ENCODE data around the gene GPR180.
"Not testable (repeated sequence)": the region's sequence is repeated elsewhere in the genome, so short reads cannot be mapped to it uniquely, and the experiment has no call there.

The GPR180 gene

DNA sequence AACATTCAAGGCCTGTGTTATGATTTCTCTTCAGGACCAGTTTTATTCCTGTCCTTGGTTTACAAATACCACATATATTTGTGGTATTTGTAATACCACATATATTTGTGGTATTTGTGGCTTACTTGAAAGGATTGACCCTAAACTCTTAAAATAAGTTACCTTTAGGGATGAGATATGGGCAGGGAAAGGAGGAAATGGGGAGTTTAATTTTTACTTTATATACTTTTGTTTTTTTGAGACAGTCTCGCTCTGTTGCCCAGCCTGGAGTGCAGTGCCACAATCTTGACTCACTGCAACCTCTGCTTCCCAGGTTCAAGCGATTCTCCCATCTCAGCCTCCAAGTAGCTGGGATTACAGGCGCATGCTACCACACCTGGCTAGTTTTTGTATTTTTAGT is 3.4 kb upstream of the GPR180 start:
- DNase-seq = no peak

DNA sequence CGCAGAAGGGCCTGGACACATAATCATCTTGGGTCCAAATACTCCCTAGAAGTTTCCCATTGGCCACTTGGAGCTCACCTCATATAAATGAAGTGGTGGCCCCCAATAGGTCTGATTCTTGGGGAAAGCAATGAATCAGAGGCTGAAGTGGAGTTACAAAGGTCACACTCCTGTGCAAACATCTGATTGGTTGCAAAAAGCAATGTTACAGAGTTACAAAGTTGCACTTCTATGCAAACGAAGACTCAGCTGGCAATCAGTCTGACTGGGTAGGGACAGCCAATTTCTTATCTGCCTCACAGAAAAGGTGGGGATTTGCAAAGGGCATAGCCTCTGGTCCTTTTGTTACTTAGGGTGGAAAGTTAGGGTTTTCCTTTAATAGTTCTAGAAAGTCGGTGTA is 1.8 kb upstream of the GPR180 start:
- no peak for DNase-seq

DNA sequence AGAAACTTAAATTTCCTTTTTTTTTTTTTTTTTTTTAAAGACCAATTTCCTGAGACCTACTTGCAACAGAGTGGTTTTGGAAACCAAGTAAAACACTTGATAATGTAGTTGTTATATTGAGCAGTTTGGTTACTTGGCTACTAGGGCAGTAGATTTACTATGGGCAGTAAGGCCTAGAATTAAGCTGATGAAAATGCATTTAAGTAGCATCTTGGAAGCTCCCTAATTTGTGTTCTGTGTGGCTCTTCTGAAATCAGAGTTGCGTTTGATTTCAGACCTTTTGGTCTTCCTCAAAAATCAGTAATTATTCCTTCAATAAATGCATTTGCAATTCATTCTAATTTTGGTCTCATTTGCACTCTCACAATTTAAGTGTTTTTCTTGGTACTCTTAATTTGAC is 810 bp downstream of the GPR180 start:
- no peak for DNase-seq

DNA sequence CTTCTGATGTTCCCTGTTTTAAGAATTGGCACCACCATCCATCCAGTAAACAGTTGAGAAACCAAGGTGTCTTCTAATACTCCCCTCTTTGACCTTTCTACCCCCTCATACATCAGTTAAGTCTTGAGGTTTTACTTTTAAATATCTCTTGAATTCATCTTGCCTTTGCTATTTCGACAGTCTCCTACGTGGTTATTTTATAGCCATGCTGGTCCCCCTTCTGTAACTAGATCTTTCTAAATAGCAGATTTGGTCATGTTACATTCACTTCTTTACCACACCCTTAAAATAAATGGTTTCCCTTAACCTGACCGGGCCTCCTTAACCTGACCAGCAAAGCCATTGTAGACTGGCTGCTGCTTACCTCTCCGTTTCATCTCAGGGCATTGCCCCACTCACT is 5.4 kb downstream of the GPR180 start:
- no peak for DNase-seq

DNA sequence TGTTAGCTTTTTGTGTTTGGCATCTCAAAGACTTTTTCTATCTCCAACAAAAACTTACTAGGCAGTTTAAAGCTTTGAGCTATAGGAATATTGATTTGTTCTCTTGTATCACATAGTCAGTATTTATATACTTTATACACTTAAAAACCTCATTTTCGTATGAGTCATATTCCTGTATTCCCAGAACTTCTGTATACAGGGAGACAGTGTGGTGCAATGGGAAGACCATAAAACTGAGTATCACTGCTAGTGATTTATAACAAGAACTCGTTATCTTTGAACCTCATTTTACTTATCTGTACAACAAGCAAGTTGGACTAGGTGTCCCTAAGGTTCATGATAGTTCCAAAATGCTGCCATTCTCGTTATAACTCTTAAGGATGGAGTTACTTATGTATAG is 6.3 kb downstream of the GPR180 start:
- DNase-seq = no peak

DNA sequence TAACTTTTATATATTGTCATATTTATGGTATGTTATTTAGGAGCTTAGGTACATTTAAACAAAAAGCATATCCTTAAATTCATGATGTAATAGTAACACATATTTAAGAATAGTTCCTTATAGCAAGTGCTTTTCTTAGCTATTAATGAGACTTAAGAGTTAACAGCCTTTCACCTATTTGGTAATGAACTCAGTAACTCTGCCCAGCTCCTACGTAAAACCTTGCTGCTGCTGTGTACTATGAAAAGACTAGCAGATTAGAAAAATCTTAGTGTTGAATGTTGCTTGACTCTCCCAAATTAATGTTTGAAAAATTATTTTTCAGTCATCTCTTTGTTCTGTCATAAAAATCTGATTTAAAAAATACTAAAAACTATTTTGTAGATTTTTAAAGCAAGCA is 6.9 kb downstream of the GPR180 start:
- DNase-seq = no peak

DNA sequence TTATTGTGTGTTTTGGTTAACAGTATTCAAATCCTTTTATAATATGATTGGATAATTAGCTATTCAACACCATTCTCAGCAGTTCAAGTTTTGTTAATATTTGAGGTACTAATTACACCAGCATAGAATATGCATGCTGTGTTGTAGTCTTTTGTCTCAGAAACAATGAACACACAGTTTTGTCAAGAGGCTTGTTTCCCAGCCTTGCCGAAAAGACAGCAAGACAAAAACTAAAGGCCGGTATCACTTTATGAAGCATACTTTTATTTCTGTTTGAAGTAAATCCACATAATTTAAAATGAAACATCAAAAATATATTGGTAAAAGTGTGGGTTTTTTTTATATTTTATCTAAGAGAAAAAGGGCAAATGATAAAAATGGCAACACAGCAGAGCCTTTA is 7.5 kb downstream of the GPR180 start:
- DNase-seq = peak; percentile 42

DNA sequence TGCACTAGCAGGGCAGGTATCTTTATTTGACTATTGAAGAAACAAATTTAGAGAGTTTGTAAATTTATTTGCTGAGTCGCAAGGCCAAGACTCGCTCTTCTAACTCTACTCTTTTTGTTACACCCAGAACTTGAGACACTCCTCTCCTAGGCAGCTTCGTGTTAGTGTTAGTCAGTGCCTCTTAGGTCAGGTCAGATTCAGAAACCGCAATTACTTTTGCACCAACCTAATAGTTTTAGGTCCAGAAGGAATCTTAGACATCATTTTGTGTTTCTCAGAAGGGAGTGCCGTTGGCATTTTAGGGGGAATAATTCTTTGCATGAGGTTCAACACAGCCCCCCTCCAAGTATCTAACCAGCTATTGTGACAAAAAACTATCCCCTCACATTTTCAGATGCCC is 8.8 kb downstream of the GPR180 start:
- DNase-seq = no peak

DNA sequence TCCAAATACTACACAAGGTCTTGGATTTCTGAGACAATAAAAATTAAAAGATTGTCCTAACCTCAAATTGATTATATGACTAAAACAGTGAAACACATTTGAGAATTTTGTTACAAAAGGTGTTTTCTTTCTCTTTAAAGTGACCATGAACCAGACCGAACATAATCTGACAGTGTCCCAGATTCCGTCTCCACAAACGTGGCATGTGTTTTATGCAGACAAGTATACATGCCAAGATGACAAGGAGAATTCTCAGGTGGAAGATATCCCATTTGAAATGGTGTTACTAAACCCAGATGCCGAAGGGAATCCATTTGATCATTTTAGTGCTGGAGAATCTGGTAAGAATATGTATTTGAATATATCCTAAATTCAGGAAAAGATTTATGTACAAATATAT is 10.4 kb downstream of the GPR180 start:
- DNase-seq = no peak

DNA sequence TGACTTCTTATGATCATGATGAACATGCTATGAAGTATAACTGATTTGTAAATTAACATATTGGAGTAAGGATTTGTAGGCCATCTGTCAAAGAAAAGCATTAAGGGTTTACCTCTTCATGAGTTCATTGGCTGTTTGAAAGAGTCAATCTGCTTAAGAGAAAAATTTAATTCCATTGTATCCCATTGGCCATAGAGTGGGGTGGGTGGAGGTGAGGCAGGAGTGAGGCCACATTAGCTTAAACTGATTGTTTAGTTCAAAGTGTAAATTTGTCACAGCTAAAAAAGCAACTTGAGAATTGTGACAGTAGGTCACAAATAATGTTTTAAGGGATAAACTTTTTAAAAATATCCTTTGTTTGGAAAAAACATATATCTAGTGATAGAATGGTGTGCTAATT is 11.4 kb downstream of the GPR180 start:
- DNase-seq = no peak

DNA sequence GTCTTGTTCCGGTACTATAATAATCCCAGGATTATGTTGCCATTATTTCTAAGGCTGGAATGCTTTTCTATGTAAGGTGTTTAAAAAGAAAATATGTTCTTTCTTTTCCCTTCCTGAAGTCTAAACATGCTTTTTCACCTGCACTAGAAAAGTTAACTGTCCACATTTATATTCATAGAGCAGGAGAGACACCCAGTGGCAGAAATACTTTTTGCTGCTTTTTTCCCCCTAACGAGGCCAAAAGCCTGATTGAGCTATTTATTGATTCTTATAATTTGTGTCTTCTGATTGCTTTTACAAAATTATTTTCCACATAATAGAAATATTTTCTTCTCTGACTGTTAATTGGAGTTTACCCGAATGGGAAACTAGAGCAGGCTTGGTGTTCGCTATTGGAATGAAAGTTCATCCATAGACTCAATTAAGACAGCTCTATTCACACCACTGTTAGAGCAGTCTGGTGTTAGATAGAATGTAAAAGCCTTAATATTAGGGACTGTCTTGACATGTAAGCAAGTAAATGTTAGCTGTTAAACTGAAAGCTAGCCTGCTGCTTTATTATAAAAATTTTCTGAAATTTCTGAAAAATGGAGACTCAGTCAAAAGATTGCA is 15.8 kb downstream of the GPR180 start:
- DNase-seq = peak; percentile 10

DNA sequence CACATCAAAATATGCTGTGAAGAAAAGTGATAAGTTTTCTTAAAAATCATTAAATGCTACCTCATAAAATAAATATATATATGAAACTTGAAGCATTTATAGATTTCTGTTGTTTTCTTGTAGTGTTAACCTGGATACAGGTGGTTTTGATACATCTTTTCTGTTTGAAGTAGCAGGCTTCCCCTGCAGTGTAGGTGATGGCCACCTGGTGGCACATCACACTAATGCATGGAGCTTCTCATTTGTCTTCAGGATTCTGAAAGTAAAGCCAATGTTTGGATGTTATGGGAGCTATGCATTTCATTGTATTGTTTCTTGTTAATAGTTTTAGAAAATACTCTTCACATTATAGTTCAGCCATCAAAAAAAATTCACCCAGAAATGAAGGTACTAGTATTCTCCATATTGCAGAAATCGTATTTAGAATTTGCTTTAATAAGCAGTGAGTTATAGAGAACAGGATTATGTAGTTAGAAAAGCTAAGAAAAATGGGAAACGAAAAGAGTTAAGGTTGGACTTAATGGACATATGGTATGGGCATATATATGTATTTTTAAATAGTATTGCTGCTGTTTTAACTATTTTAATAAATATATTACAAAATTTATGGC is 18.7 kb downstream of the GPR180 start:
- DNase-seq = peak; percentile 52

DNA sequence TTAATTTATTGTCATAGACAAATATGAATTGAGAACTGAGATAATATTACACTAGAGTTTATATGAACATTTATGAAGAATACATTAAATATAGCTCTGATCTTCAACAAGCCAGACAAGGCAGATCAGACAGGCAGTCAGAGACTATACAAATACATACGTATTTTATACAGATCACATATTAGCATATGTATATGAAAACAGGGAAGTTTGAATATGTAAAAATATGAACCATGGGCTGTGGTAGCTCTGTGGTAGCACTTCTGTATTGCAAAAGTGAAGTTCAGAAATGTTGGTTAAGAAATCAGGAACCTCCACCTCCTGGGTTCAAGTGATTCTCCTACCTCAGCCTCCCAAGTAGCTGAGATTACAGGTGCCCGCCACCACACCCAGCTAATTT is 20.7 kb downstream of the GPR180 start:
- DNase-seq = no peak

DNA sequence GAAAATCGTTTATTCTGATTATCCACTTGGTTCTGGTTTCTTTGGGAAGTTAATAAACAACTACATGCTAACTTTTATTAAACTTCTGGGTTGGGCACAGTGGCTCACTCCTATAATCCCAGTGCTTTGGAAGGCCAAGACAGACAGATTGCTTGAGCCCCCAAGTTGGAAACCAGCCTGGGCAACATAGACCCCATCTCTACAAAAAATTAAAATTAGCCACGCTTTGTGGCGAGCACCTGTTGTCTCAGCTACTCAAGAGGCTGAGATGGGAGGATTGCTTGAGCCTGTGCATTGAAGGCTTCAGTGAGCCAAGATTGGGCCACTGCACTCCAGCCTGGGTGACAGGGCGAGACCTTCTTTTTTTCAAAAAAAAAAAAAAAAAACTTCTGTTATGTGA is 21.7 kb downstream of the GPR180 start:
- DNase-seq = no peak

DNA sequence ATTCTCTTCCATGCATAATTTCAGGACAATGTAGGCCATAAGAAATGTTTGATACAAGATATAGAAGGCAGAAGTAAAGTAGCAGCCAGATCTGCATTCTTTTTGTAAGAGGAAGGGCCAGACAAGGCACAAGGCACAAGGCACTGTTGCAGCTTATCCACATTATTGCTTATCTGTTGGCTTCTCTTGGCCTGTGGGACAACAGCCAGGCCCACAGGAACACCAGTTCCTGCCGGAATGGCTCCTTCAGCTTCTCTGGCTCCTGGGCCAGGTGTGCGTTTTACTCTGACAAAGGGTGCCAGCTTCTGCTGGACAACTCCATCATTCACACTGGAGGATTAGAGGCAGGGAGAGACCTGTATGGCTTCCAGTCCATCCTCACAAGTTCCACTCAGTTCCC is 29.2 kb downstream of the GPR180 start:
- DNase-seq = no peak

DNA sequence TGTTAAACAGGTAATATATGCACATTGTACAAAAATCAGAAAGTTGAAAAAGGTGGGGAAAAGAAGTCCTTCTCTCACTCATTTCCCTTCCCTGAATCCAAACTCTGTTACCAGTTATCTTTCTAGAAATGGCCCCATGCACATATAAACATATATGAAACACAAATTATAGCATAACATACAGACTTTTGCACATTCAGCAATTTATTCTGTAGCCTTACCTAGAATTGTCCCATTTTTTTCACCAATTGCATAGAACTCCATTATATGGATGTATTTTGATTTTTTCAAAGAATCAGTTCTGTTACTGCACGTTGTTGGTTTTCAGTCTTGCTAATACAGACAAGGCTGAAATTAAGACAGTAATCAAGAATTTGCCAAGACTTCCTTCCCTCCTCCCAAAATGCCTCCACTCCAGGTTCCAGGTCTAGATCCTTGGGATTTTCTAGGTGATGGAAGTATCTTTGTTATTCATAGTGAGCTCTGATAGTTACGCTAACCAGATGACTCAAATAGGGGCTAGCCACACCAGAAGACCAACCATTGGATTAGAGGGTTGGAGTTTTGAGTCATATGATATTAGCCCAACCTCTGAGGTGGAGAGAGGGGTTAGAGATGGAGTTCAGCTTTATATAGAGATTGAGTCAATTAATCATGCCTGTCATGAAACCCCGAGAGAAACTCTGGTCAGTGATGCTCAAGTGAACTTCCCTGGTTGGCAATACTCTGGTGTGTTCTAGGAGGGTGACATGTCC is 30.7 kb downstream of the GPR180 start:
- no peak for DNase-seq

DNA sequence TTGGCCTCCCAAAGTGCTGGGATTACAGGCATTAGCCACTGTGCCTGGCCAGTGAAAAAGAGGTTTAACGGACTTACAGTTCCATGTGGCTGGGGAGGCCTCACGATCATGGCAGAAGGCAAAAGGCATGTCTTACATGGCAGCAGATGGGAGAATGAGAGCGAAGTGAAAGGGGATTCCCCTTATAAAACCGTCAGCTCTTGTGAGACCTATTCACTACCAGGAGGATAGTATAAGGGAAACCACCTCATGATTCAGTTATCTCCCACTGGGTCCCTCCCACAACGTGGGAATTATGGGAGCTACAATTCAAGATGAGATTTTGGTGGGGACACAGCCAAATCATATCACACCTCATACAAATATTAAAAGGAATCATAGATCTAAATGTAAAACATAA is 34.4 kb downstream of the GPR180 start:
- not testable (repeated sequence) for DNase-seq

DNA sequence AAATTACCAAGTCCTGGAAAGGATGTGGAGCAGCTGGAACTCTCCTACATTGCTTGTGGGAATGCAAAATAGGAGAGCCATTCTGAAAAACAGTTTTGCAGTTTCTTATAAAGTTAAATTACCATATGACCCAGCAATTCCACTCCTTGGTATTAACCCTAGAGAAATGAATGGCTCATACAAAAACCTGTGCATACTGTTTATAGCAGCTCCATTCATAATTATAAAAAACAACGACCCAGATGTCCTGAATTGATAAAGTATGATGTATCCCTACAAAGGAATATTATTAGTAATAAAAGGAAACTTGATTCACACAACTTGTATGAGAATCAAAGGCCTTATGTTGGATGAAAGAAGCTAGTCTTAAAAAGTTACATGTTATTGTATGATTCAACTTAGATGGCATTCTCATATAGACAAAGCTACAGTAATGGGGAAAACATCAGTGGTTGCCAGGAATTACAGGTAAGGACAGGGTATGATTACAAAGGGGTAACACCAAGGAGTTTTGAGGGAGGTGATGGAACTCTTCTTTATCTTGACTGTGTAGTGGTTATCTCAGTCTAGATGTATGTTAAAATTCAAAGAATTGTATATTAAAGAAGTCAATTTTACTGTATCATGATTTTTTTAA is 35.4 kb downstream of the GPR180 start:
- no peak for DNase-seq

DNA sequence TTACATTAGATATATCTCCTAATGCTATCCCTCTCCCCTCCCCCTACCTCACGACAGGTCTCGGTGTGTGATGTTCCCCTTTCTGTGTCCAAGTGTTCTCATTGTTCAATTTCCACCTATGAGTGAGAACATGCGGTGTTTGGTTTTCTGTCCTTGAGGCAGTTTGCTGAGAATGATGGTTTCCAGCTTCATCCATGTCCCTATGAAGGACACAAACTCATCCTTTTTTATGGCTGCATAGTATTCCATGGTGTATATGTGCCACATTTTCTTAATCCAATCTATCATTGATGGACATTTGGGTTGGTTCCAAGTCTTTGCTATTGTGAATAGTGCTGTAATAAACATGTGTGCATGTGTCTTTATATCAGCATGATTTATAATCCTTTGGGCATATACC is 36.0 kb downstream of the GPR180 start:
- DNase-seq = not testable (repeated sequence)

DNA sequence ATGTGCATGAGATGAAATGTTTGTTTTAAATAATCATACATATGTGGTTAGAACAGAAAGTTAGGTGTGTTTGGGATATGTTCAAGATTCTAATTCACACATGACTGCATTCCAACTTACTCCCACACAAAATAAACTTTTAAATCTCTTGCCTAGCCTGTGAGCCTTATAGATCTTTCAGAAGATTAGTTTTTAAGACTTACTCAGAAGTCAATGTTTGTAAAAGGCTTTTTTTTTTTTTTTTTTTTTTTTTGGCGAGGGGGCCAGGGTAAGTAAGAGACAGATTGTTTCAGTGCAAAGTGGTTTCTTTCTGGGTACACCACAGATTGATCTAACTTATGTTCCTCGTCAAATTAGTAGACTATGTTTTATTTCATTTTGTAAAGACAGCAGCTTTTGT is 39.1 kb downstream of the GPR180 start:
- no peak for DNase-seq

DNA sequence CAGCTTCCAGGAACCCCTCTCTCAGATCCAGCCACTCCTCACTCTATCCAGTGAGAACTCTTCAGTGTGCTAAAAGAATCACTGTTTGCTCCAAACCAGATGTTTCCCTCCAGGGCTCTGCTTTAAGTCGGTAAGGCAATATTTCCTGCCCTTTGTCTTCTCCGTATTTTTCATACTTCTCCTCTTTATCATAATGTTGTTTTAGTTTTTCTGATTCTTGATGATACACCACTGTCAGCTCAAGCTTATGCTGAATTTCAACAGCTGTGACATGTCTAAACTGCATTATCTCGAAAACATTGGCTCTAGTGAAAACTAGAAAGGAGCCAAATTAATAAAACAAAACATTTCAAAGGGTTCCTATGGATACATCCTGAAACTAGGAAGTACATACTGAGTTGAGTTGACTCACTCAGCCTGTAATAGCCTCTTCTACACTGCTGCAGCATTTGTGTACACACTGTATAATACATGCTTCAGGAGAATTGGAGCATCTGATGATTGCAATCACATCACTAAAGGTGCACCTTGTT is 39.8 kb downstream of the GPR180 start:
- peak; percentile 75 for DNase-seq

DNA sequence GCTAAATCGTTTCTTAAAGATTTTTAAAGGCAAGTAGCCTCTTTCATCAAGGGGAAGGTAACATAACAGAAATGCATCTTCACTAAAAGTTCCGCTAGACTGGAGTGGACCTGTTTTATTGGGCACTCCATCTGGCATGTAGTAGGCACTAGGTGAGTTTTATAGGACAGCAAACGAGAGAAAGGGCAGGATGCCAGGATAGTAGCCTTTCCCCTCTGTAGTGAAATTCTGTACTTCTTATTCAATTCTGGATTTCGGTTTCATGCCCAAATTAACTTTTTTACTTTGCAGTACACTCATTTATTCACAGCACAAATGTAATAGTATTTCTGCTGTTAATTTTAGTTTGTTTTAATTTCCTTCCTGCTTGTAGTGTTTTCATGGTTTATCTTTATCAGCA is 45.2 kb downstream of the GPR180 start:
- no peak for DNase-seq

DNA sequence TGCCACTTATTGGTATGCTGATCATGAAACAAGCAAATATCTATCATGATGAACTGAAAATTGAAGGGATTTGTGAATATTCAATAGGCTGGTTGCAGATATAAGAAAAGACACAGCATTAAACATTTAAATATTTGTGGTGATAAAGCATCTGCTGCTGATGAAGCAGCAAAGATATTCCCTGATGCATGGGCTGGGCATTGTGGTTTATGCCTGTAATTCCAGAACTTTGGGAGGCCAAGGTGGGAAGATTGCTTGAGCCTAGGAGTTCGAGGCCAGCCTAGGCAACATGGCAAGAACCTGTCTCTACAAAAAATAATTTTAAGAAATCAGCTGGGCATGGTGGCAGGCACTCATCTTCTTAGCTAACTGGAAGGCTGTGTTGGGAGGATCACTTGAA is 54.5 kb downstream of the GPR180 start:
- DNase-seq = no peak

DNA sequence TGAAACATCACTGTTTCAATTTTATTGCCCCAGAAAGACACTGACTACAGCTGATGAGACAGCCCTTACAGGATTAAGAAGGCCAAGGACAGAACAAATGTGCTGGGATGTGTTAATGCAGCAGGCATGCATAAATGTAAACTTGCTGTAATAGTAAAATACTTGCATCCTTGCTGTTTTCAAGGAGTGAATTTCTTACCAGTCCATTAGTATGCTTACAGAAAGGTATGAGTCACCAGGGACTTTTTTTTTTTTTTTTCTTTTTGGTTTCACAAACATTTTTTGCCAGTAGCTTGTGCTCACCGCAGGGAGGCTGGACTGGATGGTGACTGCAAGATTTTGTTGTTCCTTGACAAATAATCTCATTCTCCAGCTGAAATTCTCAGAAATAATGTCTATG is 55.1 kb downstream of the GPR180 start:
- no peak for DNase-seq
